RPMI8226 (cell line): ENCODE measurements around the gene SLCO4A1.

Experiments used
- DNase-seq: peaks from one replicate; pipeline ENCODE4 v3.0.0-alpha.2; 2015

Gene SLCO4A1

GRCh38 chr20:62688855-62689460 is 46.7 kb downstream of the SLCO4A1 start:
- no peak for DNase-seq

- DNase-seq = no peak
Observed at GRCh38 chr20:62689861-62690260, 47.6 kb downstream of the SLCO4A1 start.

- no peak for DNase-seq
Observed at GRCh38 chr20:62690261-62690820, 48.0 kb downstream of the SLCO4A1 start.

GRCh38 chr20:62691487-62691886 is 49.2 kb downstream of the SLCO4A1 start:
- DNase-seq = no peak

GRCh38 chr20:62692176-62692575 is 49.9 kb downstream of the SLCO4A1 start:
- no peak for DNase-seq

- DNase-seq = no peak
Observed at GRCh38 chr20:62692801-62693523, 50.7 kb downstream of the SLCO4A1 start.

- DNase-seq = no peak
Observed at GRCh38 chr20:62693524-62693922, 51.2 kb downstream of the SLCO4A1 start.

GRCh38 chr20:62694106-62694505 is 51.8 kb downstream of the SLCO4A1 start:
- DNase-seq = no peak

GRCh38 chr20:62694868-62695267 is 52.6 kb downstream of the SLCO4A1 start:
- peak; percentile 69 for DNase-seq

GRCh38 chr20:62695448-62696414 is 53.4 kb downstream of the SLCO4A1 start:
- DNase-seq = no peak

GRCh38 chr20:62696434-62696957 is 54.2 kb downstream of the SLCO4A1 start:
- DNase-seq = no peak

- no peak for DNase-seq
Observed at GRCh38 chr20:62696989-62697388, 54.7 kb downstream of the SLCO4A1 start.

GRCh38 chr20:62697468-62697912 is 55.2 kb downstream of the SLCO4A1 start:
- no peak for DNase-seq

- no peak for DNase-seq
Observed at GRCh38 chr20:62698231-62698630, 55.9 kb downstream of the SLCO4A1 start.

GRCh38 chr20:62699296-62699695 is 57.0 kb downstream of the SLCO4A1 start:
- DNase-seq = no peak

GRCh38 chr20:62699741-62700140 is 57.4 kb downstream of the SLCO4A1 start:
- no peak for DNase-seq

GRCh38 chr20:62700261-62700930 is 58.1 kb downstream of the SLCO4A1 start:
- no peak for DNase-seq

GRCh38 chr20:62701161-62702012 is 59.1 kb downstream of the SLCO4A1 start:
- no peak for DNase-seq

- DNase-seq = no peak
Observed at GRCh38 chr20:62702013-62702300, 59.7 kb downstream of the SLCO4A1 start.

GRCh38 chr20:62702895-62703852 is 60.9 kb downstream of the SLCO4A1 start:
- peak; percentile 63 for DNase-seq
